ENCODE results near the gene SPTLC2.

The SPTLC2 gene

DNA sequence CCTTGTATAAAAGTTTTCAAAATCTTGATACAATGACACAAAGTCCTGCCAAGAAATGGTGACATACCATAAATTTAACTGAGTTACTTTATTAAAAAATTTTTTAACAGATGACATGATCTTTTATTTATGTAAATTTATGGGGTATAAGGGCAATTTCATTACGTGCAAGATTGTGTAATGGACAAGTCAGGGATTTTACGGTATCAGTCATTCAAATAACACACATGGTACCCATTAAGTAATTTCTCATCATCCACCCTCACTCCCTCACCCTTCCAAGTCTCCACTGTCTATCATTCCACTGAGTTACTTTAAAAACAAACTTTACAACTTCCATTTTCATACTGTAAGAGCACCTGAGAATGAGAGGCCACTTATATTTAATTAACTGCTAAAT lies 37.4 kb downstream of the SPTLC2 start:
- Histone ChIP-seq H3K9ac (no peak overlapping the region), H3K4me1 (peaks cover 20% of the 10 kb centered on the region), H3K27me3 (no peaks in the 10 kb centered on the region), H3K27ac (no peak overlapping the region), H3K4me2 (no peak overlapping the region), H4K20me1 (peaks cover 18% of the 10 kb centered on the region; the same call in 1 of the 2 replicates), H3K4me3 (no peak overlapping the region), H3K9me3 (no peaks in the 10 kb centered on the region), H3K36me3 (peaks cover 38% of the 10 kb centered on the region)
- TF ChIP-seq Cebpa-rat (IDR thresholded peaks at IDR 0.05) = no peak

DNA sequence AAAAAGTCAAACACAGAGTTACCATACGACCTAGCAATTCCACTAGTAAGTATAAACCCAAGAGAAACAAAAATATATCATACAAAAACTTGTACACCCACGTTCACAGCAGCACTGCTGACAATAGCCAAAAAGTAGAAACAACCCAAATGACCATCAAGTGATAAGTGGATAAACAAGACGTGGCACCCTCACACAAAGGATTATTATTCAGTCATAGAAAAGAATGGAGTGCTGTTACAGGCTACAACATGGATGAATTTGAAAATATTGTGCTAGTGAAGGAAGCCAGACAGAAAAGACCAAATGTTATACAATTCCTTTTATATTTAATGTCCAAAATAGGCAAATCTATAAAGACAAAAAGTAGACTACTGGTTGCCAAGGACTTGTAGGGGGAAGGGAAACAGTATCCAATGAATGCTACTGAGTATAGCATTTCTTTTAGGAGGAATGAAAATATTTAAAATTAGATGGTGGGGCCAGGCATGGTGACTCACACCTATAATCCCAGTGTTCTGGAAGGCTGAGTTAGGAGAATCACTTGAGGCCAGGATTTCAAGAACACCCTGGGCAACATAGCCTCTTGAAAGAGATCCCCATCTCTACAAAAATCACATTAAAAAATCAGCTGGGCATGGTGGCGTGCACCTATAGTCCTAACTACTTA lies 41.9 kb downstream of the SPTLC2 start:
- Histone ChIP-seq H3K9ac (no peak overlapping the region), H3K4me2 (no peak overlapping the region), H4K20me1 (no peaks in the 10 kb centered on the region), H3K4me1 (no peaks in the 10 kb centered on the region), H3K27me3 (no peaks in the 10 kb centered on the region), H3K9me3 (no peaks in the 10 kb centered on the region), H3K27ac (no peak overlapping the region), H3K36me3 (peaks cover 55% of the 10 kb centered on the region), H3K4me3 (no peak overlapping the region)
- TF ChIP-seq Cebpa-rat (IDR thresholded peaks at IDR 0.05) = no peak

DNA sequence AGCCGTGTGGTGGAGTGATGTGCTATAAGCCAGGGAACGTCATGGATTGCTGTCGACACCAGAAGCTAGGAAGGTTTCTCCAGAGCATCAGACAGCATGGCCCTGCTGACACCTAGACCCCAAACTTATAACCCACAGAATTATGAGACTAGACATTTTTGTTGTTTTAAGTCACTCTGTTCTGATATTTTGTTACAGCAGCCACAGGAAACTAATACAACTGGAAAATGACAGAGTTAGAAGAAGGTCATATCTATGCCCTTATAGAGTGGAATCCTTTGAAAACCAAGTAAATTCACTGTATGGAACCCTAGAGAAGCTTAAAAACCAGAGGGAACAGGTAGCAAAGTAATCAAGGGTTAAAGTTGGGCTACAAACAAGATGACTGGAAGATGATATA lies 42.5 kb downstream of the SPTLC2 start:
- H3K9ac ChIP-seq = no peak overlapping the region
- no peaks in the 10 kb centered on the region for H3K4me1 ChIP-seq
- H3K36me3 ChIP-seq = peaks cover 51% of the 10 kb centered on the region
- no peaks in the 10 kb centered on the region for H3K9me3 ChIP-seq
- no peak overlapping the region for H3K27ac ChIP-seq
- no peak for TF ChIP-seq Cebpa-rat (IDR thresholded peaks at IDR 0.05)
- no peaks in the 10 kb centered on the region for H4K20me1 ChIP-seq
- H3K4me3 ChIP-seq = no peak overlapping the region
- H3K4me2 ChIP-seq = no peak overlapping the region
- no peaks in the 10 kb centered on the region for H3K27me3 ChIP-seq

DNA sequence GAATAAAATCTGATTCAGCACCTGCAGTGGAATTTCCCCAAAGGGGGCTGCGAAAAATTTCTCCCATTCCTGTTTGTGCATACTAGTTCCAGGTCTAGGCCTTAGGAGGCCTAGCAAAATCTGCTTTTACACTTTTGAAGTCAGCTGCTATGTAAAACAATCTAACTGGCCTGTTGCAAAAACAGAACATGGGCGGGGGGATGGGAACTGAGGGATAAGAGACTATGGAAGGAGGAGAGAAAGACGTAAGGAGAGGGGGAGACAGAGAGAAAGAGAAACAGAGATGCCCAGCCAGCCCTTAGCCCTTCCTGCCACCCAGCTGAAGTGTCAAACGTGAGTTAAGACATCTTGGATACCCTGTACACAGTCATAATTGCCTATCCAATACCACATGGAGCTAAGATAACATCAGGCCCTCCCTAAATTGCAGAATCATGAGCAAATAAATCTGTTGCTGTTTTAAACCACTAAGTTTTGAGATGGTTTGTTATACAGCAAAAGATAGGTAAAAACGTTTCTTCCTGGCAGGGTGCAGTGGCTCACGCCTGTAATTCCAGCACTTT lies 45.6 kb downstream of the SPTLC2 start:
- Histone ChIP-seq H3K4me2 (no peak overlapping the region), H3K27me3 (no peaks in the 10 kb centered on the region), H3K36me3 (peaks cover 32% of the 10 kb centered on the region), H3K9ac (no peak overlapping the region), H4K20me1 (no peaks in the 10 kb centered on the region), H3K9me3 (no peaks in the 10 kb centered on the region), H3K4me3 (no peak overlapping the region), H3K27ac (no peak overlapping the region), H3K4me1 (no peaks in the 10 kb centered on the region)
- no peak for TF ChIP-seq Cebpa-rat (IDR thresholded peaks at IDR 0.05)

DNA sequence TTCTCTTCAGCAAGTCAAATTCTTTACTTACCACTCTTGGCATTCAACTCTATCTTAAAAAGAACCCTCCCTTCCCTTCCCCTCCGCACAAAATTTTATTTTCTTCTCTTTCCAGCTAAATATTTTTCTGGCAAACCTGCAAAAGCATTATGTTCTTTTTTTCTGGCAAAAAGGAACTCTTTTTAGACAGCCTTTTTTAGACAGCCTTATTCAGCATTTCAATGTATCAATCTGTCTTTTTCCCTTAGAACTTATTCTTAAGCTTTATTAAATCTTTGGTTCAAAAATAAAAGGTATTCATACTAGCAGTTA lies 50.5 kb downstream of the SPTLC2 start:
- TF ChIP-seq Cebpa-rat (IDR thresholded peaks at IDR 0.05) = no peak
- H3K4me2 ChIP-seq = no peak overlapping the region

DNA sequence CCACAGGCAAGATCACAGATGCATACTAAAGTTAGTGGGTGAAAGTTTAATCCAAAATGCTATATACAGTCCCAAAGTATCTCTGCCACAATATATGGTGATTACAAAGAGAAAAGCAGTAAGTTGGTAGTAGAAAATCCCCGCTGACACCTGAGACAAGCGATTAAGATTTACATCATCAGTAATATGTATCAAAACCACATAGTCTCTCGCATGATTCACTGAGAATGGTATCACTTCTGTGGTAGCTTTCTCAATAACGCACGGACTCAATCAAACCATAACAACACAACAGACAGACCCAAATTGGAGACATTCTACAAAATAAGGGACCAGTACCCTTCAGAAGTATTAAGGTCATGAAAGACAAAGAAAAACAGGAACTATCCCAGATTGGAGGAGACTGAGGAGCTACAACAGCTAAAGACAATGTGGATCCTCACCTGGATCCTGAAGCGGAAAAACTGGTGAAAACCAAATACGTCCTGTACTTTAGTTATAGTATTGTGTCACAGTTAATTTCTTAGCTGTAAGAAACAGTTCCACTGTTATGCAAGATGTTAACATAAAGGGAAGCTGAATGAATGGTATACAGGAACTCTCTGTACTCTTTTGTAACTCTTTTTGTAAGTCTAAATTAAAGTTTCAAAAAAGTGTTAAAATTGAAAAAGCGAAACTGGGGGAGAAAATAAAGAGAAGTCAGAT lies 51.0 kb downstream of the SPTLC2 start:
- no peak overlapping the region for H3K4me2 ChIP-seq
- no peak overlapping the region for H3K27ac ChIP-seq
- no peak overlapping the region for H3K4me3 ChIP-seq
- no peak overlapping the region for H3K9ac ChIP-seq
- no peaks in the 10 kb centered on the region for H4K20me1 ChIP-seq
- peaks cover 4% of the 10 kb centered on the region; the same call in 1 of the 2 replicates for H3K4me1 ChIP-seq
- TF ChIP-seq Cebpa-rat (IDR thresholded peaks at IDR 0.05) = no peak
- H3K9me3 ChIP-seq = no peaks in the 10 kb centered on the region
- H3K36me3 ChIP-seq = peaks cover 28% of the 10 kb centered on the region
- no peaks in the 10 kb centered on the region for H3K27me3 ChIP-seq

More for the DNA sequence above, 50.5 kb downstream of the SPTLC2 start:
- Histone ChIP-seq H3K27me3 (no peaks in the 10 kb centered on the region), H3K9ac (no peak overlapping the region), H3K4me3 (no peak overlapping the region), H3K36me3 (peaks cover 24% of the 10 kb centered on the region), H3K27ac (no peak overlapping the region), H3K4me1 (peaks cover 4% of the 10 kb centered on the region; the same call in 1 of the 2 replicates), H4K20me1 (no peaks in the 10 kb centered on the region), H3K9me3 (no peaks in the 10 kb centered on the region)

DNA sequence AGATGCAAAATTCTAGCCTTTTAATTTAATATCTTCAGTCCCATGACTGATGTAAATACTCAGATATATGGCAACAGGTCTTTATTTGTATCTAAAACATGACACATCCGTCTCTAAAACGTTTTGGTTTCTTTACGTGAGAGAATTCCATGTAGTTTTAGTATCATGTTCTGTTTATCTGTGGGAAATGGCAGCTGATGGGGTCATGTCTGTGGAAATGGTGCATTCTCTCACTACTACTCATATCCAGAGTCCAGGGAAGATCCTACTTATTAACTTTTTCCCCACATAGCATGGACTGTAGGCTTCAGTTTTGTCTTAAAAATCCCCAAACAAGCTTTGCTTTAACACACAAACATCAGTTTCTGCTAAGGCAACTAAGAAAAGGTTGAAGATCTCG lies 53.8 kb downstream of the SPTLC2 start:
- peaks cover 43% of the 10 kb centered on the region for H3K36me3 ChIP-seq
- H3K27ac ChIP-seq = no peak overlapping the region
- no peak overlapping the region for H3K4me3 ChIP-seq
- no peaks in the 10 kb centered on the region for H3K27me3 ChIP-seq
- no peaks in the 10 kb centered on the region for H3K9me3 ChIP-seq
- no peak for TF ChIP-seq Cebpa-rat (IDR thresholded peaks at IDR 0.05)
- H4K20me1 ChIP-seq = no peaks in the 10 kb centered on the region
- H3K4me1 ChIP-seq = peaks cover 7% of the 10 kb centered on the region; the same call in 1 of the 2 replicates
- no peak overlapping the region for H3K9ac ChIP-seq
- H3K4me2 ChIP-seq = no peak overlapping the region

DNA sequence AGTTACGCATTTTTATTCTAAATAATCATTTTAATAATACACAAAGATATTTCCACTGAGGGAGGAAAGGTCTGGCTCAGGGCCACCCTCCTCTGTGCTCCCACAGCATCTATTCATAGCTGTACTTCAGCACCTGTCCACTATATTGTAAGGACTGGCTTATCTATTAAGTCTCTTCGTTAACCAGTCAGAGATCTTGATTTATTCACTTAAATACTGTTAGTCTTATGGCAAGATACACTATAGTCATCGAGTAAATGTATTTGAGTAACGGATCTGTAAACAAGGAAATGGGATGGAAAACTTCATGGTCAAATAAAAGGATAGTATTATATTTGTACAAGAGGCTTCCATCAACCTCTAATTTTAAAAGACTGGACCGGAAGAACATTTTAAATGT lies 54.6 kb downstream of the SPTLC2 start:
- Histone ChIP-seq H3K4me3 (no peak overlapping the region), H3K4me1 (peaks cover 12% of the 10 kb centered on the region; the same call in 1 of the 2 replicates), H3K4me2 (no peak overlapping the region), H4K20me1 (no peaks in the 10 kb centered on the region), H3K9ac (no peak overlapping the region), H3K27me3 (no peaks in the 10 kb centered on the region), H3K9me3 (no peaks in the 10 kb centered on the region), H3K27ac (no peak overlapping the region), H3K36me3 (peaks cover 50% of the 10 kb centered on the region)
- TF ChIP-seq Cebpa-rat (IDR thresholded peaks at IDR 0.05) = no peak

DNA sequence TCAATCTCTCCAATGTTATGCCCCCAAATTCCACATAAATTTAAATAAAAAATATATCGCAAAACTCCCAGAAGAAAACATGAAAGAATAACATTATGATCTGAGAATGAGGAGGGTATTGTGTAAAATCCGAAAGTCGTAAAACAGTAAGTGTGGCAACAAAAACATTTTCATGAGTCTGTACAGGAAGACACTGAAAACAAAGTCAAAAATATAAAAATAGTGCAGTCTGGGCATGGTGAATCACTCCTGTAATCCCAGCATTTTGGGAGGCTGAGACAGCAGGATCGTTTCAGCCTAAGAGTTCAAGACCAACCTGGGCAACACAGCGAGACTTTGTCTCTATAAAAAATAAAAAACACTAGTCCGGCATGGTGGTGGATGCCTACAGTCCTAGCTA lies 57.1 kb downstream of the SPTLC2 start:
- Histone ChIP-seq H3K4me1 (peaks cover 12% of the 10 kb centered on the region; the same call in 1 of the 2 replicates), H3K27me3 (no peaks in the 10 kb centered on the region), H3K4me2 (no peak overlapping the region), H3K9me3 (no peaks in the 10 kb centered on the region), H3K4me3 (no peak overlapping the region), H4K20me1 (no peaks in the 10 kb centered on the region), H3K27ac (no peak overlapping the region), H3K9ac (no peak overlapping the region), H3K36me3 (peaks cover 70% of the 10 kb centered on the region)
- no peak for TF ChIP-seq Cebpa-rat (IDR thresholded peaks at IDR 0.05)

DNA sequence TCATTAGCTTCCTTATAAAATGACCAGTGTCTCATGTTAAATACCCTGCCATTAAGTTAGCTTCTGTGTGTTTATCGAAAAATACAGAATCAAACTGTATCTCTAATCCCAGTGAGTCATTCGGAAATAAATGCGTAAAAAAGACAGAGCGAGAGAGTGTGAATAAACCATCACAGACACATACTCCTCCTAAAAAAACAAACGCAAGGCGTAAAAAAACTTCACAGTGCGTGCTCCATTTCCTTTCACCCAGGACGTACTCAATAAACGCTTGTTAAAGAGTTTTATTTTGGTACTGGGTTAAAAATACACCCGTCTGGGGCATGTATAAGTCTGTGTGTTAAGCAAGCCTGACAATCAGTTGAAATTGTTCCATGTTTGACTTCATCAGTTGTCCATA lies 59.0 kb downstream of the SPTLC2 start:
- no peaks in the 10 kb centered on the region for H3K9me3 ChIP-seq

More for the DNA sequence above, 59.0 kb downstream of the SPTLC2 start:
- H3K9ac ChIP-seq = no peak overlapping the region
- H3K27me3 ChIP-seq = no peaks in the 10 kb centered on the region
- H4K20me1 ChIP-seq = no peaks in the 10 kb centered on the region
- no peak overlapping the region for H3K4me3 ChIP-seq
- no peak overlapping the region for H3K4me2 ChIP-seq
- H3K36me3 ChIP-seq = peaks cover 68% of the 10 kb centered on the region
- peaks cover 8% of the 10 kb centered on the region; the same call in 1 of the 2 replicates for H3K4me1 ChIP-seq
- no peak for TF ChIP-seq Cebpa-rat (IDR thresholded peaks at IDR 0.05)
- H3K27ac ChIP-seq = no peak overlapping the region

Data from BLaER1 (cell line).